WTC11 (cell line): Measurements from ENCODE around the gene SHROOM3.

Source experiments
- ATF2 ChIP-seq: sonication (generic); formaldehyde crosslinking; IDR thresholded peaks from 2 replicates; pipeline ENCODE4 v1.8.1; 2022; ENCODE audit warnings: low read depth, missing genetic modification reagents, borderline replicate concordance
- ATF6 ChIP-seq: sonication (generic); formaldehyde crosslinking; IDR thresholded peaks from 2 replicates; pipeline ENCODE4 v1.8.1; 2023; ENCODE audit warnings: mild to moderate bottlenecking, missing genetic modification reagents
- CTCF ChIP-seq: fragments of 200-600 bp; IDR thresholded peaks from 2 replicates; pipeline ENCODE4 v1.8.0; 2022; ENCODE audit warnings: antibody characterized with exemption
- E2F5 ChIP-seq: sonication (generic); formaldehyde crosslinking; IDR thresholded peaks from 2 replicates; pipeline ENCODE4 v1.8.1; 2022; ENCODE audit warnings: mild to moderate bottlenecking, moderate library complexity, missing genetic modification reagents
- GABPB1 ChIP-seq: sonication (generic); formaldehyde crosslinking; IDR thresholded peaks from 2 replicates; pipeline ENCODE4 v1.8.1; 2023; ENCODE audit warnings: mild to moderate bottlenecking, missing genetic modification reagents
- HMGXB4 ChIP-seq: sonication (generic); formaldehyde crosslinking; IDR thresholded peaks from 2 replicates; pipeline ENCODE4 v1.8.1; 2023; ENCODE audit warnings: mild to moderate bottlenecking, moderate library complexity, missing genetic modification reagents
- KAT7 ChIP-seq: sonication (generic); formaldehyde crosslinking; IDR thresholded peaks from 2 replicates; pipeline ENCODE4 v1.8.1; 2023; ENCODE audit warnings: missing genetic modification reagents, mild to moderate bottlenecking, borderline replicate concordance
- MYBL2 ChIP-seq: sonication (generic); formaldehyde crosslinking; IDR thresholded peaks from 2 replicates; pipeline ENCODE4 v1.8.1; 2023; ENCODE audit warnings: mild to moderate bottlenecking, moderate library complexity, missing genetic modification reagents
- TP53 ChIP-seq: sonication (generic); formaldehyde crosslinking; IDR thresholded peaks from 2 replicates; pipeline ENCODE4 v1.8.1; 2023; ENCODE audit warnings: mild to moderate bottlenecking, missing genetic modification reagents
- ZNF416 ChIP-seq: fragments of 250-450 bp; sonication (Bioruptor Pico); IDR thresholded peaks from 2 replicates; pipeline ENCODE4 v1.9.0; 2021; ENCODE audit warnings: mild to moderate bottlenecking, inconsistent platforms
- ZSCAN18 ChIP-seq: fragments of 250-450 bp; sonication (Bioruptor Pico); IDR thresholded peaks from 2 replicates; pipeline ENCODE4 v2.1.2; 2022; ENCODE audit warnings: mild to moderate bottlenecking, moderate library complexity

GRCh38 chr4:76740192-76740591 lies 305.2 kb downstream of the SHROOM3 start:
- TF ChIP-seq CTCF (no peak), ZNF416 (CRISPR knock-in tag) (no peak), KAT7 (CRISPR knock-in tag) (no peak), ATF2 (CRISPR knock-in tag) (no peak), MYBL2 (CRISPR knock-in tag) (no peak), ZSCAN18 (CRISPR knock-in tag) (no peak), HMGXB4 (CRISPR knock-in tag) (no peak), TP53 (no peak), E2F5 (CRISPR knock-in tag) (no peak), GABPB1 (CRISPR knock-in tag) (no peak), ATF6 (CRISPR knock-in tag) (no peak)
